GM19023 (cell line): ENCODE measurements around the gene BICC1.

ENCODE experiments used
- ATAC-seq: cut with Tn5 transposase; IDR thresholded peaks from one replicate; pipeline ENCODE4 v1.9.1; 2021; ENCODE audit warnings: mild to moderate bottlenecking, moderate library complexity; ENCODE audit not compliant: unreplicated experiment

BICC1 gene

GRCh38 chr10:58556516-58557165 is 44.0 kb downstream of the BICC1 start:
- no peak for ATAC-seq

- ATAC-seq = no peak
Measured at GRCh38 chr10:58557714-58558113, 45.0 kb downstream of the BICC1 start.

GRCh38 chr10:58560068-58560467 is 47.4 kb downstream of the BICC1 start:
- ATAC-seq = no peak

GRCh38 chr10:58565271-58565670 is 52.6 kb downstream of the BICC1 start:
- ATAC-seq = no peak

GRCh38 chr10:58567652-58568051 is 55.0 kb downstream of the BICC1 start:
- ATAC-seq = no peak

GRCh38 chr10:58568428-58568935 is 55.8 kb downstream of the BICC1 start:
- no peak for ATAC-seq

GRCh38 chr10:58570307-58570723 is 57.6 kb downstream of the BICC1 start:
- no peak for ATAC-seq

- no peak for ATAC-seq
Measured at GRCh38 chr10:58570979-58571378, 58.3 kb downstream of the BICC1 start.

- no peak for ATAC-seq
Measured at GRCh38 chr10:58573144-58573543, 60.5 kb downstream of the BICC1 start.

GRCh38 chr10:58574058-58574457 is 61.4 kb downstream of the BICC1 start:
- ATAC-seq = no peak

- ATAC-seq = no peak
Measured at GRCh38 chr10:58575491-58575890, 62.8 kb downstream of the BICC1 start.

GRCh38 chr10:58576751-58577436 is 64.2 kb downstream of the BICC1 start:
- ATAC-seq = no peak

GRCh38 chr10:58577437-58577777 is 64.7 kb downstream of the BICC1 start:
- ATAC-seq = no peak

- ATAC-seq = no peak
Measured at GRCh38 chr10:58578366-58578765, 65.7 kb downstream of the BICC1 start.

- ATAC-seq = no peak
Measured at GRCh38 chr10:58579011-58579655, 66.5 kb downstream of the BICC1 start.

- ATAC-seq = no peak
Measured at GRCh38 chr10:58582045-58582444, 69.4 kb downstream of the BICC1 start.

- ATAC-seq = no peak
Measured at GRCh38 chr10:58585435-58585834, 72.8 kb downstream of the BICC1 start.

GRCh38 chr10:58586282-58587245 is 73.9 kb downstream of the BICC1 start:
- ATAC-seq = no peak

GRCh38 chr10:58587676-58588075 is 75.0 kb downstream of the BICC1 start:
- ATAC-seq = no peak

- ATAC-seq = no peak
Measured at GRCh38 chr10:58588673-58589265, 76.1 kb downstream of the BICC1 start.
